GM18951 (cell line): ENCODE measurements around the gene EEIG2.
"Not testable (repeated sequence)": the region's sequence is repeated elsewhere in the genome, so short reads cannot be mapped to it uniquely, and the experiment has no call there.

Experiments
- POLR2A ChIP-seq: IDR thresholded peaks from 4 replicates; pipeline ENCODE4 v1.6.1; 2011; ENCODE audit warnings: mild to moderate bottlenecking; ENCODE audit not compliant: insufficient read length, insufficient read depth; ENCODE audit errors: extremely low read depth
- in situ Hi-C: fragments of 300-500 bp; cut with MboI; formaldehyde crosslinking; loops from one replicate; pipeline ENCODE4 v1.12.0; 2022; ENCODE audit warnings: low sequenced_read_pairs, mixed read lengths, inconsistent platforms; ENCODE audit not compliant: unreplicated experiment

The EEIG2 gene

DNA sequence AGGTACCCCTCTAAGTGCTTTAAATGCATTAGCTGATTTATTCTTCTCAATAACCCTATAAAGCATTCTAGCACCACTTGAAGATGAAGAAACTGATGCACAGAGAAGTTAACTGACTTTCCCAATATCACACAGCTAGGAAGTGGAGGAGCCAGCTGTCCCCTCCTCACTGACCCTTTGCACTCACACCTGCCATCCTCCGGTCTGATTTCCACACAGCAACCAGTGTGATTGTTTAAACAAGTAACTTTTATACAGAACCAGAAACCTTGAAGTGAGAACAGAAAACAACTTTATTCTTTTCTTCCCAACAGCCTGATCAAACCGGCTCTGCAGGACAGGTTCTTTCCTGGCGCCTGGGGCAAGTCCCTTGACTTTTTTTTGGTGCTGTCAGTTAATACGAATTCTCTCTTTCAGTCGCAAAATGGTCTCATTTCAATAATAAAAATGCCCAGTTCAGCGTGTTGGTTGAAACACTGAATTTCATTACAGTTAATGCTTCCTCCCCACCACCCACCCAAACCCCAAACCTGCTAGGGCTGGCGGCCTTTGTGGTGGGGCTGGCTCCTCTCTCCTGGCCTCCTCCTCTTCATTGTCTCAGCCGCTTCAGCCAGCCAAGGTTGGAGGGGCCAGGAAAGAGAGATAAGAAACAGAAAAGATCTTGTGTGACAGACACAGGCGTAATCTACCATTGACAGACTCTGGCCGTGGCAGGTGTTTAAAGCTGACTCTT is 26.4 kb upstream of the EEIG2 start:
- no peak for TF ChIP-seq POLR2A
- in situ Hi-C loops, result no loop called here

DNA sequence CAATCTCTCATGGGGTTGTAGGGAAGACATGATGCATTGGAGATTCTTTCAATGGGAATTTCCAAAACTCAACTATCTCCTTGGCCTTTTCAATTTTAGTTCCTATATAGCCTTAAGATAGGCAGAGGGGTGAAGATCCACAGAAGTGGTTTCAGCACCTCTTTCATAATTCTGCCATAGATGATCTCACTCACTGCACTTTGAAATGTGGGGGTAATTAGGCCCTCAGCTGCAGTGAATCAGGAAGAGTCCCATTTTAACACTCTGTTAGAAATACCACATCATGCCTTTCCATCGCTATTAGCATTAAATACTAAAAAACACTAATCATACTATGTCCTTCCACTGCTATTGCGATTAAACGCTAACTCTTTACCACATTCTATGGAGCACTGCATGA is 25.1 kb upstream of the EEIG2 start:
- TF ChIP-seq POLR2A, result no peak
- in situ Hi-C loops, result no loop called here

DNA sequence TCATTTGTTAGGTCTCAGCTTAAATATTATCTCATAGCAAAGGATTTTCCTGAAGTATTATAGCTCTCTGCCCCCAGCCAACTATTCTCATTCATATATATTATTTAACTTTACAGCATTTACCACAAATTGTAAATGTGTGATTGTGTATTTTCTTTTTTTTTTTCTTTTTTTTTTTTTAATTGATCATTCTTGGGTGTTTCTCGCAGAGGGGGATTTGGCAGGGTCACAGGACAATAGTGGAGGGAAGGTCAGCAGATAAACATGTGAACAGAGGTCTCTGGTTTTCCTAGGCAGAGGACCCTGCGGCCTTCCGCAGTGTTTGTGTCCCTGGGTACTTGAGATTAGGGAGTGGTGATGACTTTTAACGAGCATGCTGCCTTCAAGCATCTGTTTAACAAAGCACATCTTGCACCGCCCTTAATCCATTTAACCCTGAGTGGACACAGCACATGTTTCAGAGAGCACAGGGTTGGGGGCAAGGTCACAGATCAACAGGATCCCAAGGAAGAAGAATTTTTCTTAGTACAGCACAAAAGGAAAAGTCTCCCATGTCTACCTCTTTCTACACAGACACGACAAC is 24.5 kb upstream of the EEIG2 start:
- in situ Hi-C loops, result not testable (repeated sequence)

GRCh38 chr1:108536021-108536420 is 23.9 kb upstream of the EEIG2 start:
- in situ Hi-C loops, result not testable (repeated sequence)

- in situ Hi-C loops, result not testable (repeated sequence)
Observed at GRCh38 chr1:108536791-108537190, 23.1 kb upstream of the EEIG2 start.

DNA sequence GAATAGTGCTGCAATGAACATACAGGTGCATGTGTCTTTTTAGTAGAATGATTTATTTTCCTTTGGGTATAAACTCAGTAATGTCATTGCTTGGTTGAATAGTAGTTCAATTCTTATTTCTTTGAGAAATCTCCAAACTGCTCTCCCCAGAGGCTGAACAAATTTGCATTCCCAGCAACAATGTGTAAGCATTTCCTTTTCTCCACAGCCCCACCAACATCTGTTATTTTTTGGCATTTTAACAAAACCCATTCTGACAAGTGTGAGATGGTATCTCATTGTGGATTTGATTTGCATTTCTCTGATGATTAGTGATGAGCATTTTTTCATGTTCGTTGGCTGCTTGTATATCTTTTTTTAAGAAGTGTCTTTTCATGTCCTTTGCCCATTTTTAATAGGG is 21.9 kb upstream of the EEIG2 start:
- TF ChIP-seq POLR2A, result no peak
- in situ Hi-C loops, result no loop called here

- TF ChIP-seq POLR2A, result no peak
Observed at GRCh38 chr1:108540977-108541376, 18.9 kb upstream of the EEIG2 start.

DNA sequence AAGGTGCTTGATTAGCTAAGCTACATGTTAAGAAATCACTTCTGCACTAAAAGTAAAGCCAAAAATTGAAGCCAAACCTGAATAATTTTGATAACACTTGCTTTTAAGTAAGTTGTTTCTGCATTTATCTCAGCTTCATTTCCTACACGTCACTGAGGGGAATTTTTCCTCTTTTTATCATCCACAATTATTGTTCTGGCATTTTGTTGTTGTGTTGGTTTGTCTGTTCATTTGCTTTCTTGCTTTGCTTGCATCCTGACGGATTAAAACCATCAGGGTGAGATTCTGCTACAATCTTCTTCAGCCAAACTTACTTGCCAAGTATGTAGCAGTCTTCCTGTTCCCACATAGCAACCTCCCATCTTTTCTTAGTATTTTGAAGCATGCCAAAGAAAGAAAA is 18.0 kb upstream of the EEIG2 start:
- in situ Hi-C loops, result no loop called here
- TF ChIP-seq POLR2A, result no peak

More at GRCh38 chr1:108540977-108541376, 18.9 kb upstream of the EEIG2 start:
- in situ Hi-C loops, result no loop called here

- in situ Hi-C loops, result not testable (repeated sequence)
Observed at GRCh38 chr1:108547493-108547892, 12.4 kb upstream of the EEIG2 start.

GRCh38 chr1:108551137-108551862 is 8.6 kb upstream of the EEIG2 start:
- in situ Hi-C loops, result no loop called here
- no peak for TF ChIP-seq POLR2A

DNA sequence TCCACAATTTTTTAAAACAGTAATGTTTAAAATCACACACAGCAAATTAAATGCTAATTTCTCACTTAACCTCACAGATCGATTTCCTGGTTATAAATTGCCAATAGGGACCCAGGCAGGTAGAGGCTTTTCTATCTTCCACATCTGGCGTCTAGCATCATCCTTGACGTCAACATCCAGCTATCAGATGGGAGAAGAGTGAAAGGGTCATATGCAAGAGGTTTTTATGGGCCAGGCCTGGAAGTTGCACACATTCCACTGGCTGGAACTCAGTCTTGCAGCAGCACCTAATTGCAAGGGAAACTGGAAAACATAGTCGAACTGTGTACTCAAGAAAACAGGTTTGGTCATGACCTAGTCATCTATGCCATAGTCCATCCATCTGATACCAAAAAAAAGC is 6.0 kb upstream of the EEIG2 start:
- in situ Hi-C loops, result no loop called here
- TF ChIP-seq POLR2A, result no peak

DNA sequence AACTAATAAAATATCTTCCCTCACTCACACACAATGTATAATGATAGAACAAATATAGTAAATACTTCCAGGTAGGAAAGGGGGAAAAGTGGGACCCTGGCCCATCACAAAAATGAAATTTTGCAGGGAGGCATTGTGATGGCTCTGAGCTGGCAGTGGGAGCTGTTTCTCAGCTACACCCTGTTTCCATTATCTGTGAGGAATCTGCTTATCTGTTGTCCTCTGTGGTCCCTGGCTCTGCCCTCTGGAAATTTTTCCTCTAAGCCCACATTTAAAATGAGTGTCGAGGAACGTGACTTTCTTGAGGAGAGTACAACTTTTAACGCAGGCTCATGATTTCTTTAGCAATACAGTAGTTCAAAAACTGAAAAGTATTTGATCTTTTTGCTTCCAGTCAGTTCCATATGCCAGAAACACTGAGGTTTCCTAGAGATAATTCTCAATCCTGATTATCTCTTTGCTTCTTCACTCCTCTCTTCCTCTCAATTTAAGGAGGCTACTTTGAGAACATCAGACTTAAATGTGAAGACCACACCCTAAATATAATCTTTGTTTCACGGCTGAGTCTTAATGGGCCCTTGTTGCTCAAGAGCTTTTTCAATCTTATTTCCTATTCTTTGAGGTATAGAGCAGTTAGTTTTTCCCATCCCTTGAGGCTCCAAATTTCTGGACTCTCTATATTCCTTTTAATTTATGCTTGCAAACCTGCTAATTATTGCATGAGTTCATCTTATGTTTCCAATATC is 5.0 kb upstream of the EEIG2 start:
- in situ Hi-C loops, result no loop called here

GRCh38 chr1:108556066-108556465 is 3.8 kb upstream of the EEIG2 start:
- TF ChIP-seq POLR2A, result no peak
- in situ Hi-C loops, result no loop called here

More for the DNA sequence above, 5.0 kb upstream of the EEIG2 start:
- no peak for TF ChIP-seq POLR2A

GRCh38 chr1:108556499-108556898 is 3.4 kb upstream of the EEIG2 start:
- in situ Hi-C loops, result no loop called here
- TF ChIP-seq POLR2A, result no peak
